ENCODE data around the gene KCNAB1.

The KCNAB1 gene

DNA sequence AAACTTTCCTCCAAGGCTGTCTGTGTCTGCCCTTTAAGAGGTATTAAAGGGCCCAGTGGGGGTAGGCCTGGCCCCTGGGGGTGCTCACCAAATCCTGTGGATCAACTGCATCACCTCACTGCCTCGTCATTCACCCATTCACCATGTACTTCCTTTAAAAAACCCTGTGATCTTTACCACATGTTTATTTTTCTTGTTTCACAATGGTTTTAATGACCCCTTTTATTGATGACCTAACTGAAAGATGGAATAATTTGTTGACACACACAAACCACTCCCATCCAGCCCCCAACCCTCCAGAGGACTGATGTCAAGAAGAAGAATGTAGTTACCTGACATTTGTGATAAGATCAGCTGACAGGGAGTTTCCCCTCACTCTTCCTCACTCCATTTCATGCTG is 40.8 kb downstream of the KCNAB1 start:
- Histone ChIP-seq H3K4me3 (ENCODE audit: control insufficient read depth in 1 of 7, extremely low read depth in 1 of 7, insufficient read depth in 4 of 7, low read depth in 2 of 7, low read length in 6 of 7) (no peak overlapping the region), H3K9me3 (ENCODE audit: control extremely low read depth in 1 of 5, control insufficient read depth in 4 of 5, insufficient read depth in 2 of 5, low read depth in 1 of 5, low read length in 4 of 5) (peaks cover 0 to under 1% (median 0%) of the 10 kb centered on the region in 5 experiments), H3K4me1 (ENCODE audit: control extremely low read depth in 1 of 4, control insufficient read depth in 4 of 4, insufficient read depth in 4 of 4, low read length in 3 of 4) (peaks cover 0 to 6% (median 0%) of the 10 kb centered on the region in 4 experiments), H3K36me3 (ENCODE audit: control insufficient read depth in 4 of 4, insufficient read depth in 4 of 4, low read length in 3 of 4) (no peaks in the 10 kb centered on the region), H3K27me3 (replicated peaks in 2 of 5; ENCODE audit: control insufficient read depth in 4 of 5, insufficient read depth in 5 of 5, low read length in 4 of 5) (no peaks in the 10 kb centered on the region), H3K27ac (ENCODE audit: insufficient read depth in 1 of 2, low read depth in 1 of 2, low read length in 2 of 2, poor library complexity in 1 of 2, severe bottlenecking in 2 of 2) (no peak overlapping the region)
- 50% methylated on average over 1 of the region's 1 CpG for WGBS (ENCODE audit: insufficient coverage)
- ChIA-PET CTCF (interaction anchor here (0.9 to 4.5 kb wide), 2 partner anchors 10 to 313 kb away, joined by 3 to 27 read pairs; no protein-coding TSS in a partner anchor), POLR2A (no interaction called here)
- peak in 2 of 3 donors; percentile 32 to 47 for DNase-seq

DNA sequence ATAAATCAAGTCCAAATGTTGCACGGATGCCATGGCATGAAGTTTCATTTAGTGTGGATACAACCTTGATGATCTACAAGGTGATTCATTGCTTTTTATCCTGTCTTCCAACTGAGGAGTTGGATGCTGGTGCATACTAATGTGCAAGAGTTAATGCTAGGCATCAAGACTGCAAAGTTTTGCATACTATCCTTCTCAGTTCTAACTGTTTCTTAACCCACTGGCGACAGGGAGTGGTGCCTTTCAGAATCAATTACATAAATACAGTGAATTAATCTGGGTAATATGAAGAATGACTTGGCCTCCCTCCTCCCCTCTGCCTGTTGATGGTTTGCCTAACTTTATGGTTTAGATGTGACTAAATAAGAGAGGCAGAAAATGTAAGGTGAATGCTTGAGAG is 43.5 kb downstream of the KCNAB1 start:
- Histone ChIP-seq H3K4me3 (ENCODE audit: control insufficient read depth in 1 of 7, extremely low read depth in 1 of 7, insufficient read depth in 4 of 7, low read depth in 2 of 7, low read length in 6 of 7) (no peak overlapping the region), H3K4me1 (ENCODE audit: control extremely low read depth in 1 of 4, control insufficient read depth in 4 of 4, insufficient read depth in 4 of 4, low read length in 3 of 4) (peaks cover 0 to 6% (median 0%) of the 10 kb centered on the region in 4 experiments), H3K9me3 (ENCODE audit: control extremely low read depth in 1 of 5, control insufficient read depth in 4 of 5, insufficient read depth in 2 of 5, low read depth in 1 of 5, low read length in 4 of 5) (no peaks in the 10 kb centered on the region), H3K27ac (ENCODE audit: insufficient read depth in 1 of 2, low read depth in 1 of 2, low read length in 2 of 2, poor library complexity in 1 of 2, severe bottlenecking in 2 of 2) (no peak overlapping the region), H3K36me3 (ENCODE audit: control insufficient read depth in 4 of 4, insufficient read depth in 4 of 4, low read length in 3 of 4) (no peaks in the 10 kb centered on the region), H3K27me3 (replicated peaks in 2 of 5; ENCODE audit: control insufficient read depth in 4 of 5, insufficient read depth in 5 of 5, low read length in 4 of 5) (no peaks in the 10 kb centered on the region)
- no peak for DNase-seq
- WGBS (ENCODE audit: insufficient coverage) = 100% methylated on average over 1 of the region's 2 CpGs
- CTCF ChIA-PET = interaction anchor here (4.5 kb wide), 1 partner anchor 13 kb away, joined by 27 read pairs; no protein-coding TSS in a partner anchor
- POLR2A ChIA-PET = no interaction called here

DNA sequence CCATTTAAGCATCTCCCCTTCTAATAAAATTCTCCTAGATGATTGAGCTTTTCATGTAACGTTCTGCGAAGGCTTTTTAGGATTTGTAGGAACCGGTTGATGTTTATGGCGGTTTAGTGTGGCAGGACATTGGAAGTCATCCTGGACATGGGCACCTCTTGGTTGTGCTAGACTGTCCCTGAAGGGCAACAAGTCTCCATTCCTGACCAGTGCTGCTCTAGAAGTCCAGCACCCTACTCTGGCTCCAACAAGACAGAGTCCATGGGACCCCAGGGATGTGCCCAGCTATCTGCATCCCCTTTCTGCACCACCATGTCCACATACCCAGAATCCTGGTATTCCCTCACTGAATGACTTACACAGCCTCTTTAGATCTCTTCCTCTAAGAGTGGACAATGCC is 46.4 kb downstream of the KCNAB1 start:
- CTCF ChIA-PET = interaction anchor here (0.9 to 3.0 kb wide), 4 partner anchors 9 to 283 kb away, joined by 3 to 14 read pairs (median 4); no protein-coding TSS in a partner anchor
- POLR2A ChIA-PET = no interaction called here
- H3K36me3 ChIP-seq (ENCODE audit: control insufficient read depth in 4 of 4, insufficient read depth in 4 of 4, low read length in 3 of 4) = no peaks in the 10 kb centered on the region
- H3K4me3 ChIP-seq (ENCODE audit: control insufficient read depth in 1 of 7, extremely low read depth in 1 of 7, insufficient read depth in 4 of 7, low read depth in 2 of 7, low read length in 6 of 7) = no peak overlapping the region
- no peaks in the 10 kb centered on the region for H3K4me1 ChIP-seq (ENCODE audit: control extremely low read depth in 1 of 4, control insufficient read depth in 4 of 4, insufficient read depth in 4 of 4, low read length in 3 of 4)
- no peaks in the 10 kb centered on the region for H3K9me3 ChIP-seq (ENCODE audit: control extremely low read depth in 1 of 5, control insufficient read depth in 4 of 5, insufficient read depth in 2 of 5, low read depth in 1 of 5, low read length in 4 of 5)
- DNase-seq = no peak
- no peak overlapping the region for H3K27ac ChIP-seq (ENCODE audit: insufficient read depth in 1 of 2, low read depth in 1 of 2, low read length in 2 of 2, poor library complexity in 1 of 2, severe bottlenecking in 2 of 2)
- WGBS (ENCODE audit: insufficient coverage) = 88% methylated on average over 3 of the region's 4 CpGs
- H3K27me3 ChIP-seq (replicated peaks in 2 of 5; ENCODE audit: control insufficient read depth in 4 of 5, insufficient read depth in 5 of 5, low read length in 4 of 5) = no peaks in the 10 kb centered on the region

DNA sequence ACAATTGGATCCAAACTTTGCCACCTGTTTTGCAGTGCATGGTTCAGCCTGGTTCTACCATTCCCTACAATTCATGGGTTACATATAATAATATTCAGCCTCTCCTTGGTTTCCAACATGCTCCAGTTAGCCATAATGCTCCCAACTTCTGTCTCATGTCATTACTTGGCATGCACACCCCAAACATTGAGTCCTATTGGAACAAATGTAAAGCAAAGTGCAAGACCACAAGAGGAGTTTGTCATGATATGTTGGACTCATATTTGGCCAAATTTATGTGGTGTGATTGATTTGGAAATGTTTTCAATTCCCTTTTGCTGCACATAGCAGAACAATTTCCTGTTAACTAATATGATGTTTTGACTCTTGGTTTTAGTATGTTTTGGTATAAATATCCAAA is 50.2 kb downstream of the KCNAB1 start:
- Histone ChIP-seq H3K27ac (ENCODE audit: insufficient read depth in 1 of 2, low read depth in 1 of 2, low read length in 2 of 2, poor library complexity in 1 of 2, severe bottlenecking in 2 of 2) (no peak overlapping the region), H3K27me3 (replicated peaks in 2 of 5; ENCODE audit: control insufficient read depth in 4 of 5, insufficient read depth in 5 of 5, low read length in 4 of 5) (no peaks in the 10 kb centered on the region), H3K36me3 (ENCODE audit: control insufficient read depth in 4 of 4, insufficient read depth in 4 of 4, low read length in 3 of 4) (no peaks in the 10 kb centered on the region), H3K4me1 (ENCODE audit: control extremely low read depth in 1 of 4, control insufficient read depth in 4 of 4, insufficient read depth in 4 of 4, low read length in 3 of 4) (no peaks in the 10 kb centered on the region), H3K9me3 (ENCODE audit: control extremely low read depth in 1 of 5, control insufficient read depth in 4 of 5, insufficient read depth in 2 of 5, low read depth in 1 of 5, low read length in 4 of 5) (no peaks in the 10 kb centered on the region), H3K4me3 (ENCODE audit: control insufficient read depth in 1 of 7, extremely low read depth in 1 of 7, insufficient read depth in 4 of 7, low read depth in 2 of 7, low read length in 6 of 7) (no peak overlapping the region)
- ChIA-PET POLR2A (no interaction called here), CTCF (no interaction called here)
- no peak for DNase-seq

DNA sequence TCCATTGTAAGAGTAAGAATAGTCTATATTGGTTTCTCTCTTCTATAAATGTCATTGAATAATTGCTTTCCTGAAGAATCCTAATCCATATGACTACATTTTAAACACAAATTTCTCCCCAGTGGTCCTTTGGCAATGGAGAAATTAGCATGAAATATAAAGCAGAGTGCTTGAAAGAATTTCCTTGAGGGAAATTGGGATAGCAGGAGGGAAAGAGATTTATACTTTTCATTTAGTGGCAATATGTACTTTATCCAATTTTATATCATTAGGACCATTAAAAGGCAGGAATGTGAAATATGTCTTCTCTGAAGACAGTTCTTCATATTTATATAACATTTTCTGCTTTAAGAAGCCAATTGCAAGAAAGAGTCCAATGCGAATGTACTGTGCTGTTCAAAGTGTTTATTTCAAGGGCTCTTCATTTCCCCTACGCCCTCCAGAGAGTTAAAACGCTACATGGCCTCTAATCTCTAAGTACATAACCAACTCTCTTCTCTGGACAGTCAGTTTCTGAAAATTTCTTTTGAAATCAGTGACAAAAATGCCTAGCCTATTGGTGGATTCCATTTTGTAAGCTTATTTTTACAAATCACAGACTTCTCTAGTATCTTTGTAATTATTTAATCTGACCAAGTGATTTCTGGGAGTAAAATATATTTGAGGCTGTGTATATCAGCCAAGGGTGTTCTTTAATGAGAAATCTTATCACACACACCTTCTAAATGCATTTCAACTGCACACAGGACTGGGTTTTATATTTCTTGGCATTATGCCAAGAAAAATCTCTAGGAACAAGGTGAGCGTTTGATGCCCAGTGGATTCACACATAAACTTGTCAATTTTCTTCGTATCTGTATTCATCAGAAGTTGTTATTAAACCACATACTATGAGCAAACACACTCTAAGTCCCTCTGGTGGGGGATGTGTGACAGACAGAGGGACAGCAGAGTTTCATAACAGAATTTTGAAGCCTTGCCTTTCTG is 51.2 kb downstream of the KCNAB1 start:
- no peak for DNase-seq
- POLR2A ChIA-PET = no interaction called here
- Histone ChIP-seq H3K27ac (ENCODE audit: insufficient read depth in 1 of 2, low read depth in 1 of 2, low read length in 2 of 2, poor library complexity in 1 of 2, severe bottlenecking in 2 of 2) (no peak overlapping the region), H3K4me1 (ENCODE audit: control extremely low read depth in 1 of 4, control insufficient read depth in 4 of 4, insufficient read depth in 4 of 4, low read length in 3 of 4) (no peaks in the 10 kb centered on the region), H3K4me3 (ENCODE audit: control insufficient read depth in 1 of 7, extremely low read depth in 1 of 7, insufficient read depth in 4 of 7, low read depth in 2 of 7, low read length in 6 of 7) (no peak overlapping the region), H3K9me3 (ENCODE audit: control extremely low read depth in 1 of 5, control insufficient read depth in 4 of 5, insufficient read depth in 2 of 5, low read depth in 1 of 5, low read length in 4 of 5) (no peaks in the 10 kb centered on the region), H3K36me3 (ENCODE audit: control insufficient read depth in 4 of 4, insufficient read depth in 4 of 4, low read length in 3 of 4) (no peaks in the 10 kb centered on the region), H3K27me3 (replicated peaks in 2 of 5; ENCODE audit: control insufficient read depth in 4 of 5, insufficient read depth in 5 of 5, low read length in 4 of 5) (no peaks in the 10 kb centered on the region)
- CTCF ChIA-PET = no interaction called here
- WGBS (ENCODE audit: insufficient coverage) = 97% methylated on average over 3 of the region's 5 CpGs

DNA sequence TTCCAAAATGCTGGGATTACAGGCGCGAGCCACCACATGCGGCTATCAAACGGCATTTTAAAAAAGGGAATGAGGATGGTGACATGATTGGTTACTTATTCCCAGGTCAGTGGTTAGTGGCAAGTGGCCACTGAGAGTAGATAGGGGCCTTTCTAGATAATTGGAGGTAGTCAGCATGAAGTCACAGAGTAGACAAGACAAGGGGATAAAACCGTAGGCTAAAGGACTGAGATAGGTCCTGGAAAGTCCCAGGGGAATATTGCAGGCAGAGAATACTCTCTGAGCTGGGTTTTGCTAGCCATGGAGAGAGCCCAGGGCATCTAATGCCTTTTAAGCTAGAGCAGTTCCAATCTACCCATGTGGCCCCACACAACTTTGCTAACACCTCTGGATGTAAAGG is 52.2 kb downstream of the KCNAB1 start:
- H3K4me1 ChIP-seq (ENCODE audit: control extremely low read depth in 1 of 4, control insufficient read depth in 4 of 4, insufficient read depth in 4 of 4, low read length in 3 of 4) = no peaks in the 10 kb centered on the region
- ChIA-PET CTCF (no interaction called here), POLR2A (no interaction called here)
- no peak overlapping the region for H3K27ac ChIP-seq (ENCODE audit: insufficient read depth in 1 of 2, low read depth in 1 of 2, low read length in 2 of 2, poor library complexity in 1 of 2, severe bottlenecking in 2 of 2)
- no peaks in the 10 kb centered on the region for H3K36me3 ChIP-seq (ENCODE audit: control insufficient read depth in 4 of 4, insufficient read depth in 4 of 4, low read length in 3 of 4)
- DNase-seq = no peak
- no peaks in the 10 kb centered on the region for H3K9me3 ChIP-seq (ENCODE audit: control extremely low read depth in 1 of 5, control insufficient read depth in 4 of 5, insufficient read depth in 2 of 5, low read depth in 1 of 5, low read length in 4 of 5)
- WGBS (ENCODE audit: insufficient coverage) = 100% methylated on average over 1 of the region's 5 CpGs
- no peaks in the 10 kb centered on the region for H3K27me3 ChIP-seq (replicated peaks in 2 of 5; ENCODE audit: control insufficient read depth in 4 of 5, insufficient read depth in 5 of 5, low read length in 4 of 5)
- H3K4me3 ChIP-seq (ENCODE audit: control insufficient read depth in 1 of 7, extremely low read depth in 1 of 7, insufficient read depth in 4 of 7, low read depth in 2 of 7, low read length in 6 of 7) = no peak overlapping the region

DNA sequence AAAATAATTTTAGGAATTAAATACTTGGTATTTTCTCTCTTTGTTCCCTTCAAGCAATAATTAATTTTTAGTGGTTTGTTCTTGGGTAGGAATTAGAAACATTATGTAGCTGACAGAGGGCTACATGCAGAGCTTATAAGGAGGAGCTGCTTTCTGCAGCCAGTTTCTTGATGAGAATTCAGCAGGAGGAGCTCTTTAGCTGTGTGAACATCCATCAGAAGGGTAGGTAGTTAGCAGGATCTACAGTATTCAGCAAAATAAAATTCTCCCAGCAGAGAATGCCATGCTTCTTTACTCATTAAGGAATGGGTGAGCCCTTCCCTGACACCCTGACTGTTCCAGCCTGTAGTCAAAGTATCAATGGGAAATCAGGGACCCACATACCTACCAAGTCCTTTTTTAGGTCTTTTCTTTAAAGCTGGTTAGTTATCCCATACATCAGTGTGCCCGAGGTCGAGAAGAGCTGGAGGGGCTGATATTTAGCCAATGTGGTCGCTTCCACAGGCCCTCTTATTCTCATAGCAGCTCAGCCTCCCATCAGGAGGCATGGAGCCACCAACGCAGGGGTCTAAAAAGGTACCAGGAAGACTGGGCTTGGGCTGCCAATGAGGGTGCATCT is 54.0 kb downstream of the KCNAB1 start:
- Histone ChIP-seq H3K4me3 (ENCODE audit: control insufficient read depth in 1 of 7, extremely low read depth in 1 of 7, insufficient read depth in 4 of 7, low read depth in 2 of 7, low read length in 6 of 7) (no peak overlapping the region), H3K27me3 (replicated peaks in 2 of 5; ENCODE audit: control insufficient read depth in 4 of 5, insufficient read depth in 5 of 5, low read length in 4 of 5) (no peaks in the 10 kb centered on the region), H3K9me3 (ENCODE audit: control extremely low read depth in 1 of 5, control insufficient read depth in 4 of 5, insufficient read depth in 2 of 5, low read depth in 1 of 5, low read length in 4 of 5) (no peaks in the 10 kb centered on the region), H3K4me1 (ENCODE audit: control extremely low read depth in 1 of 4, control insufficient read depth in 4 of 4, insufficient read depth in 4 of 4, low read length in 3 of 4) (no peaks in the 10 kb centered on the region), H3K27ac (ENCODE audit: insufficient read depth in 1 of 2, low read depth in 1 of 2, low read length in 2 of 2, poor library complexity in 1 of 2, severe bottlenecking in 2 of 2) (no peak overlapping the region), H3K36me3 (ENCODE audit: control insufficient read depth in 4 of 4, insufficient read depth in 4 of 4, low read length in 3 of 4) (no peaks in the 10 kb centered on the region)
- ChIA-PET POLR2A (no interaction called here), CTCF (interaction anchor here (0.6 to 1.5 kb wide), 6 partner anchors 12 to 368 kb away, joined by 3 to 14 read pairs (median 3); no protein-coding TSS in a partner anchor)
- whole genome bisulfite sequencing (ENCODE audit: insufficient coverage) = 79% methylated on average over 4 of the region's 4 CpGs
- peak; percentile 8 to 39 (median 19) for DNase-seq
